ENCODE data around the gene ZDHHC5.

The ZDHHC5 gene

GRCh38 chr11:57638811-57639320, 29.0 kb upstream of the ZDHHC5 start:
- TF ChIP-seq EZH2 (optimal IDR thresholded peaks at IDR 0.05; ENCODE audit: low read depth, low read length) (no peak), EZH2phosphoT487 (IDR thresholded peaks at IDR 0.05; ENCODE audit: low read length) (no peak)
- TF ChIP-seq, protein P1, sequence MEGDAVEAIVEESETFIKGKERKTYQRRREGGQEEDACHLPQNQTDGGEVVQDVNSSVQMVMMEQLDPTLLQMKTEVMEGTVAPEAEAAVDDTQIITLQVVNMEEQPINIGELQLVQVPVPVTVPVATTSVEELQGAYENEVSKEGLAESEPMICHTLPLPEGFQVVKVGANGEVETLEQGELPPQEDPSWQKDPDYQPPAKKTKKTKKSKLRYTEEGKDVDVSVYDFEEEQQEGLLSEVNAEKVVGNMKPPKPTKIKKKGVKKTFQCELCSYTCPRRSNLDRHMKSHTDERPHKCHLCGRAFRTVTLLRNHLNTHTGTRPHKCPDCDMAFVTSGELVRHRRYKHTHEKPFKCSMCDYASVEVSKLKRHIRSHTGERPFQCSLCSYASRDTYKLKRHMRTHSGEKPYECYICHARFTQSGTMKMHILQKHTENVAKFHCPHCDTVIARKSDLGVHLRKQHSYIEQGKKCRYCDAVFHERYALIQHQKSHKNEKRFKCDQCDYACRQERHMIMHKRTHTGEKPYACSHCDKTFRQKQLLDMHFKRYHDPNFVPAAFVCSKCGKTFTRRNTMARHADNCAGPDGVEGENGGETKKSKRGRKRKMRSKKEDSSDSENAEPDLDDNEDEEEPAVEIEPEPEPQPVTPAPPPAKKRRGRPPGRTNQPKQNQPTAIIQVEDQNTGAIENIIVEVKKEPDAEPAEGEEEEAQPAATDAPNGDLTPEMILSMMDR (IDR thresholded peaks at IDR 0.05; ENCODE audit: low read length), result no peak
- peaks cover 3% of the 10 kb centered on the region; the same call in 1 of the 2 replicates for H3K4me1 ChIP-seq (ENCODE audit: low read length)
- peaks cover 5% of the 10 kb centered on the region; the same call in 1 of the 2 replicates for H3F3A ChIP-seq (ENCODE audit: insufficient read depth, low read length)
- H3K27me3 ChIP-seq (replicated peaks; ENCODE audit: insufficient read depth, low read length), result no peaks in the 10 kb centered on the region
- H3K27ac ChIP-seq (ENCODE audit: low read length), result no peak overlapping the region
- peak overlapping the region; percentile 98 for H3K4me2 ChIP-seq (ENCODE audit: low read depth, low read length)
- H3K9ac ChIP-seq (ENCODE audit: low read length), result peak overlapping the region; percentile 67; the same call in 1 of the 2 replicates
- peak overlapping the region; percentile 97 for H2AFZ ChIP-seq (ENCODE audit: low read length)
- H3K4me3 ChIP-seq (ENCODE audit: low read length), result peak overlapping the region; percentile 83
- H3K9me3 ChIP-seq (replicated peaks; ENCODE audit: insufficient read depth, low read length), result no peaks in the 10 kb centered on the region
- no peaks in the 10 kb centered on the region for H3K79me2 ChIP-seq (ENCODE audit: low read length)
- H4K20me1 ChIP-seq (ENCODE audit: insufficient read depth, low read length), result no peaks in the 10 kb centered on the region
- no peaks in the 10 kb centered on the region for H3K36me3 ChIP-seq (replicated peaks; ENCODE audit: insufficient read depth, low read length)
- H3K9me2 ChIP-seq (replicated peaks; ENCODE audit: insufficient read depth, low read length), result no peaks in the 10 kb centered on the region
- no peak for DNase-seq

GRCh38 chr11:57639321-57640067, 28.4 kb upstream of the ZDHHC5 start:
- H3K9ac ChIP-seq (ENCODE audit: low read length), result no peak overlapping the region
- TF ChIP-seq EZH2 (optimal IDR thresholded peaks at IDR 0.05; ENCODE audit: low read depth, low read length) (no peak), EZH2phosphoT487 (IDR thresholded peaks at IDR 0.05; ENCODE audit: low read length) (no peak)
- TF ChIP-seq, protein P1 (IDR thresholded peaks at IDR 0.05; ENCODE audit: low read length), result no peak

GRCh38 chr11:57640068-57640800, 27.7 kb upstream of the ZDHHC5 start:
- H3K36me3 ChIP-seq (replicated peaks; ENCODE audit: insufficient read depth, low read length), result no peaks in the 10 kb centered on the region
- H4K20me1 ChIP-seq (ENCODE audit: insufficient read depth, low read length), result no peaks in the 10 kb centered on the region
- H3K27ac ChIP-seq (ENCODE audit: low read length), result no peak overlapping the region
- no peak overlapping the region for H3K4me2 ChIP-seq (ENCODE audit: low read depth, low read length)
- no peak overlapping the region for H2AFZ ChIP-seq (ENCODE audit: low read length)
- no peaks in the 10 kb centered on the region for H3K27me3 ChIP-seq (replicated peaks; ENCODE audit: insufficient read depth, low read length)
- H3F3A ChIP-seq (ENCODE audit: insufficient read depth, low read length), result peaks cover 5% of the 10 kb centered on the region; the same call in 1 of the 2 replicates
- no peaks in the 10 kb centered on the region for H3K79me2 ChIP-seq (ENCODE audit: low read length)
- H3K9ac ChIP-seq (ENCODE audit: low read length), result no peak overlapping the region
- H3K4me3 ChIP-seq (ENCODE audit: low read length), result no peak overlapping the region
- H3K9me2 ChIP-seq (replicated peaks; ENCODE audit: insufficient read depth, low read length), result no peaks in the 10 kb centered on the region
- H3K9me3 ChIP-seq (replicated peaks; ENCODE audit: insufficient read depth, low read length), result no peaks in the 10 kb centered on the region
- TF ChIP-seq EZH2 (optimal IDR thresholded peaks at IDR 0.05; ENCODE audit: low read depth, low read length), result no peak
- TF ChIP-seq, protein P1 (IDR thresholded peaks at IDR 0.05; ENCODE audit: low read length), result no peak
- no peak for TF ChIP-seq EZH2phosphoT487 (IDR thresholded peaks at IDR 0.05; ENCODE audit: low read length)
- no peak for DNase-seq
- peaks cover 3% of the 10 kb centered on the region; the same call in 1 of the 2 replicates for H3K4me1 ChIP-seq (ENCODE audit: low read length)

More at GRCh38 chr11:57639321-57640067, 28.4 kb upstream of the ZDHHC5 start:
- no peak overlapping the region for H2AFZ ChIP-seq (ENCODE audit: low read length)
- H3F3A ChIP-seq (ENCODE audit: insufficient read depth, low read length), result peaks cover 5% of the 10 kb centered on the region; the same call in 1 of the 2 replicates
- H3K79me2 ChIP-seq (ENCODE audit: low read length), result no peaks in the 10 kb centered on the region
- no peaks in the 10 kb centered on the region for H3K9me2 ChIP-seq (replicated peaks; ENCODE audit: insufficient read depth, low read length)
- H3K27ac ChIP-seq (ENCODE audit: low read length), result no peak overlapping the region
- no peak for DNase-seq
- no peaks in the 10 kb centered on the region for H3K9me3 ChIP-seq (replicated peaks; ENCODE audit: insufficient read depth, low read length)
- no peak overlapping the region for H3K4me3 ChIP-seq (ENCODE audit: low read length)
- no peak overlapping the region for H3K4me2 ChIP-seq (ENCODE audit: low read depth, low read length)
- H3K36me3 ChIP-seq (replicated peaks; ENCODE audit: insufficient read depth, low read length), result no peaks in the 10 kb centered on the region
- no peaks in the 10 kb centered on the region for H4K20me1 ChIP-seq (ENCODE audit: insufficient read depth, low read length)
- H3K27me3 ChIP-seq (replicated peaks; ENCODE audit: insufficient read depth, low read length), result no peaks in the 10 kb centered on the region
- peaks cover 3% of the 10 kb centered on the region; the same call in 1 of the 2 replicates for H3K4me1 ChIP-seq (ENCODE audit: low read length)

Measured in MM.1S (cell line).